NCI-H128 (cell line): ENCODE results near the gene CREG1.
A peak's percentile ranks its signal among the peaks of the same experiment; 100 is the strongest.
"Not testable (repeated sequence)": the region's sequence is repeated elsewhere in the genome, so short reads cannot be mapped to it uniquely, and the experiment has no call there.

Source experiments
- DNase-seq: peaks from one replicate; lab custom pipeline; 2025; ENCODE audit not compliant: unreplicated experiment; lab: John Stamatoyannopoulos, UW

CREG1 gene

GRCh38 chr1:167564612-167565270 lies 11.2 kb upstream of the CREG1 start:
- no peak for DNase-seq

- DNase-seq: no peak
Observed at GRCh38 chr1:167563579-167564246, 10.2 kb upstream of the CREG1 start.

- no peak for DNase-seq
Observed at GRCh38 chr1:167562702-167563101, 9.1 kb upstream of the CREG1 start.

- DNase-seq: no peak
Observed at GRCh38 chr1:167561753-167562152, 8.2 kb upstream of the CREG1 start.

GRCh38 chr1:167555971-167556714 lies 2.6 kb upstream of the CREG1 start:
- DNase-seq: peak; percentile 65

- not testable (repeated sequence) for DNase-seq
Observed at GRCh38 chr1:167555072-167555471, 1.5 kb upstream of the CREG1 start.

DNA sequence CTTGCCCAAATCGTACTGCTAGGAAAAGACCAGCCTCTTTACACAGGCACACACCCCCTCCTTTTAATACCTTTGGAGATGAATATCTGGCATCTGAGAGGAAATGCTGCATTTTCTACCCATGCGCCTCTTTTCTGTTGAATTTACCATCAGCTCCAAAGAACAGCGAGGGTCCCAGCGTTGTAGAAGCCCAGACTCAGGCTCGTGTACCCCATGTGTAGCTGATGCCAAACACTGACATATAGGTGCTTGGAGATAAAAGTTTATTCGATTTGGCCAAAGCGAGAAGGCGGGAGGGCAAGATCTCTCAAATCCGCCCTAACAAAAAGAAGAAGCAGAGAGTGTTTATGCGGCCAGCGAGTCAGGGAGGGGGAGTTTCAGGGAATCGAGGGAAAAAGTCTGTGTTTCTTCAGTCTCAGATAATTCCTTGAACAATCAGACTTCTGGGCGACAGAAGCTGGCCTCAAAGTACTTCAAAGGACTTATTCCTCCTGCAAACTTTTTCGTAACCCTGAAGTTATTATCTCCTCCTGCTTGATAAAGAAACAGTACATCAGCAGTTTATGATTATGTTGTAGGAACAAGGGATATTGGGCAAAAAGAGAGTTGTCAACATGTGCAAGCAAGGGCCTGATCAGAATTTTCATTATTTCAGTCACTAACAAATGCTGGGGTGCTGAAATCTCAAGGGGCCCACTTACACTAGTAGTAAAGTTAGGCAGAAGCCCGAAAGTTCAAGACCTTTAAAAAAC lies 642 bp upstream of the CREG1 start:
- no peak for DNase-seq

- no peak for DNase-seq
Observed at GRCh38 chr1:167551362-167551761, 2.2 kb downstream of the CREG1 start.

- DNase-seq: no peak
Observed at GRCh38 chr1:167548059-167548932, 5.3 kb downstream of the CREG1 start.

- no peak for DNase-seq
Observed at GRCh38 chr1:167546935-167547334, 6.6 kb downstream of the CREG1 start.

DNA sequence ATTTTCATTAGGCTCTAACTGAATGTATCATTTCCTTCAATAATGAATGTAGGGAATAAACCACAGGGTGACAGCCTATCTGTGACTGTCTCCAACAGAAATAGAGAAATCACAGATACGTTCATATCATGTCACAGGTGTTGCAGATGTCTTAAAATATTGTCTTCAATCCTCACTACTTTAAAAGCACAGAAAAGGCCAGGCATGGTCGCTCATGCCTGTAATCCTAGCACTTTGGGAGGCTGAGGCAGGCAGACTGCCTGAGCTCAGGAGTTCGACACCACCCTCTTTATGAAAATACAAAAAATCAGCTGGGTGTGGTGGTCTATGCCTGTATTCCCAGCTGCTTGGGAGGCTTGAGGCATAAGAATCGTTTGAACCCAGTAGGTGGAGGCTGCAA lies 8.2 kb downstream of the CREG1 start:
- DNase-seq: no peak

DNA sequence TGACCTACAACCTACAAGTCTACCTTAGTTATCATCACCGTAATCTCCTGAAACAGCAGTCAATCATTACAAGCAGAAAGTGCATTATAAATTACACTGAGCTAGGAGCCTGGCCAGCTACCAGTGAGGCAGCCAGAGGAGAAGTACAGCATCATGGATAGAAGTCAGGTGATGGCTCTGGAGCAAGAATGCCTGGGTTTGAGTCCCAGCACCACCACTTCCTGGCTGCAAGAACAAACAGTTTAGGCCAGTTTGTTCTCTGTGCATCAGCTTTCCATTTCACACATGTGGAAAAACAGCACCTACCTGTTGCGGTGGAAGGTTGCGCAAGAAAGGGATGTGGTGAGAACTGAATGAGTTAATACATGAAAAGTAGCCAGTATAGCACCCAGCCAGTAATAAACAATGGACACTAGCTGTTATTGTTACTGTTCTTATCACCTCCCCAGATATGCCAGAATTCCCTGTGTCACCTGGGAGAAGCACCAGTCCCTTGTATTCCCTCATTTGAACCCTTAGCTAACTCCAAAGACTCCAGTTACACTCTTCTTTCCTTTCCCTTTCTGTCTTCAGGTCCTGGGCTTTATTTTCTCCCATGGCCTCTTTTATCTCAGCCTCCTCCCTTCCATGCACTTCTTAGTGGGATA lies 9.0 kb downstream of the CREG1 start:
- no peak for DNase-seq

GRCh38 chr1:167543199-167543990 lies 10.2 kb downstream of the CREG1 start:
- no peak for DNase-seq

- DNase-seq: no peak
Observed at GRCh38 chr1:167542109-167543032, 11.2 kb downstream of the CREG1 start.

DNA sequence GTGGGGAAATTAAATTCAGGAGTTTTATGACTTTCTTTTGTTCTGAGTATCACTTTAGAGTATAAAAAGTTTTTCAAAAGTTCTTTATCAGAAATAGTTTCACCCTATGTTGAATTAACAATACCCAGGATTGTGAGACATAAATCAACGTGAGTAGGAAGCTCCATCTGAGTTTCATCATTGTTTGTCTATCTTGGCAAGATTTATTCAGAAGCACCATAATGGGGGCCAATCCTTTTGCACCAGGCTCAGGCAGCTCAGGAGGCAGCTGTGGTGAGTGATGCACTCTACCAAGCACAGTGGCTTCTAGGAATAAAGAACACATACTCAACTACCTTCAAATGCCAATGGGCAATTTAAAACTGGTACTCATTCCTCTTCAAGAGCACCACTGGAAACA lies 12.0 kb downstream of the CREG1 start:
- no peak for DNase-seq

DNA sequence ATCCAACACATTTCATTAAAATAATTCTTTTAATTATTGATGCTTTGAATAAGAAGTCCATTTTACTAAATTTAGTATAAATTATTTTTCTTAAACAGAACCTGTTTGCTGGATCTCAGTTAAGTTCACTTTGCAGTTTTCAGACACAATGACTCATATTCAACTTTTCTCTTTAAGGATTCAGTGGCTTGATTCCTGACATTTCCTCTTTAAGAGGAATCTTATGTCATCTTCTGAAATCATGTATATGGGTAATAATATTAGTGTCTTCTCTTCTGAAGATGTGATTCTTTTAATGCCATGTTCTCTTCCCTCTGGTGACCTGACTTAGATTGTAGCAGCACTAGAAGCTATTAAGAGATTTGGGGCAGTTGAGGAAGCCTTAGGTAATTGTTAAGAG lies 12.6 kb downstream of the CREG1 start:
- DNase-seq: no peak

DNA sequence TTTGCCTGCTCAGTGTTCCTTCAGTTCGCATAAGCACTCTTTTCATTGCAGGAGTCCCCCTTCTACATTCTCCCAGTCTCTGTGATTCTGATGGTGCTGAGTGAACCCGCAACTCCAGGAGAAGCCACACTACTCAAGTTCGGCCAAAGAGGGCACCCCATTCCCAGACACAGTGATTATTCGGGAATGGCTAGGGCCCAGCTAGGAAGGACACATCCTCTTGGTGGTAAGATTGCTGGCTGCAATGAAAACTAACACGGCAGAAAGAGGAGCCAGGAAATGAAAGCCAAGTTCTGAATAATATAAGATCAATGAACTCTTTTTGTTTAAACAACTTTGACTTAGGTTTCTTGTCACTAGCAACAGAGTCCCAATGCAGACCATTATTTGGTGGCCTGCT lies 14.9 kb downstream of the CREG1 start:
- DNase-seq: no peak

DNA sequence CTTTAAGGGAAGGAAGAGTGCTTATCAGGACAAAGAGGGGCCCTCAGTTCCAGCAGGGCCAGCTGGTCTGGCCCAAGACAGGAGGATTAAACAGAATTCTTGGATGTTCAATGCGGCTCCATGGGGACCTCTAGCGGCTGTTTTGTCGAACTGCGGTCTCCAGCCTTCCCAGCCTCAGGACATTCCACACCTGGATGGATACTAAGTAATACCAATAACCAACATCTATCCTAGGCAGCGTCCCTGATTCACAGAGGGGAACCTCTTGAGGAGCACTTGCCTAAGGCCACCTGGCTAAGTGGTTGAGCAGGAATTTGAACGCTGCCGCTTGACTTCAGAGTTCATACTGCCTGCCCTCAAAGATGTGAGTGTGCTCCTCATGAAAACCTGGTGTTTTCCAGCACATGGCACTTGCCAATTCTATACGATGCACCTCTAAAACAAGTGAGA lies 19.7 kb downstream of the CREG1 start:
- DNase-seq: peak; percentile 68
